H1 (cell line): ENCODE results near the gene ARHGAP25. TPM values are rescaled to one million over a fixed set of nuclear protein-coding genes. Genes with fewer than 3 reads are reported as not detected.

Experiments
- EZH2 ChIP-seq: fragments of 200-600 bp; sonication (generic); IDR thresholded peaks from 2 replicates; pipeline ENCODE4 v1.7.1; 2012; ENCODE audit warnings: low read depth, mild to moderate bottlenecking, moderate library complexity, low read length, inconsistent platforms; ENCODE audit not compliant: severe bottlenecking
- FOSL1 ChIP-seq: IDR thresholded peaks from 2 replicates; pipeline ENCODE4 v1.6.1; 2011; ENCODE audit warnings: mild to moderate bottlenecking, low read depth, low read length, moderate library complexity; ENCODE audit not compliant: insufficient read depth
- KDM4A ChIP-seq: IDR thresholded peaks from one replicate; pipeline ENCODE4 v1.7.1; 2012; ENCODE audit warnings: low read depth, mild to moderate bottlenecking, moderate library complexity, low read length, inconsistent platforms; ENCODE audit not compliant: severe bottlenecking
- NRF1 ChIP-seq: IDR thresholded peaks from 2 replicates; pipeline ENCODE4 v1.6.1; 2011; ENCODE audit warnings: mild to moderate bottlenecking, low read depth, low read length, improper control_type of control experiment
- POU5F1 ChIP-seq: IDR thresholded peaks from 2 replicates; pipeline ENCODE4 v1.6.1; 2011; ENCODE audit warnings: low read depth, mild to moderate bottlenecking, low read length, moderate library complexity
- SAP30 ChIP-seq: fragments of 300-600 bp; sonication (generic); IDR thresholded peaks from 2 replicates; pipeline ENCODE4 v1.7.1; 2012; ENCODE audit warnings: low read length, moderate library complexity, mild to moderate bottlenecking, inconsistent platforms; ENCODE audit not compliant: insufficient read depth, insufficient replicate concordance
- SIX5 ChIP-seq: IDR thresholded peaks from 2 replicates; pipeline ENCODE4 v1.6.1; 2011; ENCODE audit warnings: mild to moderate bottlenecking, low read depth, low read length
- TAF1 ChIP-seq: IDR thresholded peaks from 2 replicates; pipeline ENCODE4 v1.6.1; 2011; ENCODE audit warnings: mild to moderate bottlenecking, low read depth, low read length
- TAF7 ChIP-seq: optimal IDR thresholded peaks from 2 replicates; pipeline ENCODE3; 2011; ENCODE audit warnings: low read depth, mild to moderate bottlenecking, inconsistent platforms, low read length, moderate library complexity, borderline replicate concordance
- ZNF274 ChIP-seq: IDR thresholded peaks from 2 replicates; pipeline ENCODE4 v1.7.0; 2012; ENCODE audit warnings: low read length, borderline replicate concordance; ENCODE audit errors: extremely low read depth
- polyA plus RNA-seq, 7 experiments: library from polyadenylated mRNA; depleted of rRNA in 3 of 7; stranded (reverse) in 5 of 7; unstranded in 2 of 7; fragments of >200 nt in 5 of 7; fragments of 200-250 nt in 2 of 7; gene quantifications; 1 replicate in 5 of 7; 2 replicates in 1 of 7; 4 replicates in 1 of 7; pipeline versions ENCODE4 v1.2.1 to v1.2.3, GENCODE V29; 2011 to 2013; ENCODE audit warnings: missing spikeins in 2 of 7, mixed read lengths in 2 of 7
- total RNA-seq: library from RNA; stranded (reverse); fragmentation: NEBNext Ultra II Directional; extraction: Animal tissue kit (Norgen Biotek cat#: 25700); gene quantifications from 2 replicates; pipeline ENCODE4 v1.2.1, GENCODE V29; 2021
- TF ChIP-seq, protein P1 (sequence below): fragments of 300-600 bp; sonication (generic); IDR thresholded peaks from 2 replicates; pipeline ENCODE4 v1.7.1; 2012; ENCODE audit warnings: low read length, moderate library complexity, mild to moderate bottlenecking, inconsistent platforms; ENCODE audit not compliant: insufficient replicate concordance

Gene ARHGAP25
- total and polyA plus RNA-seq, 2 of the 8 experiments (the other 6 are each of a cell fraction or from before 2014, with no cell fraction given): 1.00 to 1.2 TPM

GRCh38 chr2:68775272-68775842, 40.7 kb downstream of the ARHGAP25 start (continued):
- TF ChIP-seq, protein P1, sequence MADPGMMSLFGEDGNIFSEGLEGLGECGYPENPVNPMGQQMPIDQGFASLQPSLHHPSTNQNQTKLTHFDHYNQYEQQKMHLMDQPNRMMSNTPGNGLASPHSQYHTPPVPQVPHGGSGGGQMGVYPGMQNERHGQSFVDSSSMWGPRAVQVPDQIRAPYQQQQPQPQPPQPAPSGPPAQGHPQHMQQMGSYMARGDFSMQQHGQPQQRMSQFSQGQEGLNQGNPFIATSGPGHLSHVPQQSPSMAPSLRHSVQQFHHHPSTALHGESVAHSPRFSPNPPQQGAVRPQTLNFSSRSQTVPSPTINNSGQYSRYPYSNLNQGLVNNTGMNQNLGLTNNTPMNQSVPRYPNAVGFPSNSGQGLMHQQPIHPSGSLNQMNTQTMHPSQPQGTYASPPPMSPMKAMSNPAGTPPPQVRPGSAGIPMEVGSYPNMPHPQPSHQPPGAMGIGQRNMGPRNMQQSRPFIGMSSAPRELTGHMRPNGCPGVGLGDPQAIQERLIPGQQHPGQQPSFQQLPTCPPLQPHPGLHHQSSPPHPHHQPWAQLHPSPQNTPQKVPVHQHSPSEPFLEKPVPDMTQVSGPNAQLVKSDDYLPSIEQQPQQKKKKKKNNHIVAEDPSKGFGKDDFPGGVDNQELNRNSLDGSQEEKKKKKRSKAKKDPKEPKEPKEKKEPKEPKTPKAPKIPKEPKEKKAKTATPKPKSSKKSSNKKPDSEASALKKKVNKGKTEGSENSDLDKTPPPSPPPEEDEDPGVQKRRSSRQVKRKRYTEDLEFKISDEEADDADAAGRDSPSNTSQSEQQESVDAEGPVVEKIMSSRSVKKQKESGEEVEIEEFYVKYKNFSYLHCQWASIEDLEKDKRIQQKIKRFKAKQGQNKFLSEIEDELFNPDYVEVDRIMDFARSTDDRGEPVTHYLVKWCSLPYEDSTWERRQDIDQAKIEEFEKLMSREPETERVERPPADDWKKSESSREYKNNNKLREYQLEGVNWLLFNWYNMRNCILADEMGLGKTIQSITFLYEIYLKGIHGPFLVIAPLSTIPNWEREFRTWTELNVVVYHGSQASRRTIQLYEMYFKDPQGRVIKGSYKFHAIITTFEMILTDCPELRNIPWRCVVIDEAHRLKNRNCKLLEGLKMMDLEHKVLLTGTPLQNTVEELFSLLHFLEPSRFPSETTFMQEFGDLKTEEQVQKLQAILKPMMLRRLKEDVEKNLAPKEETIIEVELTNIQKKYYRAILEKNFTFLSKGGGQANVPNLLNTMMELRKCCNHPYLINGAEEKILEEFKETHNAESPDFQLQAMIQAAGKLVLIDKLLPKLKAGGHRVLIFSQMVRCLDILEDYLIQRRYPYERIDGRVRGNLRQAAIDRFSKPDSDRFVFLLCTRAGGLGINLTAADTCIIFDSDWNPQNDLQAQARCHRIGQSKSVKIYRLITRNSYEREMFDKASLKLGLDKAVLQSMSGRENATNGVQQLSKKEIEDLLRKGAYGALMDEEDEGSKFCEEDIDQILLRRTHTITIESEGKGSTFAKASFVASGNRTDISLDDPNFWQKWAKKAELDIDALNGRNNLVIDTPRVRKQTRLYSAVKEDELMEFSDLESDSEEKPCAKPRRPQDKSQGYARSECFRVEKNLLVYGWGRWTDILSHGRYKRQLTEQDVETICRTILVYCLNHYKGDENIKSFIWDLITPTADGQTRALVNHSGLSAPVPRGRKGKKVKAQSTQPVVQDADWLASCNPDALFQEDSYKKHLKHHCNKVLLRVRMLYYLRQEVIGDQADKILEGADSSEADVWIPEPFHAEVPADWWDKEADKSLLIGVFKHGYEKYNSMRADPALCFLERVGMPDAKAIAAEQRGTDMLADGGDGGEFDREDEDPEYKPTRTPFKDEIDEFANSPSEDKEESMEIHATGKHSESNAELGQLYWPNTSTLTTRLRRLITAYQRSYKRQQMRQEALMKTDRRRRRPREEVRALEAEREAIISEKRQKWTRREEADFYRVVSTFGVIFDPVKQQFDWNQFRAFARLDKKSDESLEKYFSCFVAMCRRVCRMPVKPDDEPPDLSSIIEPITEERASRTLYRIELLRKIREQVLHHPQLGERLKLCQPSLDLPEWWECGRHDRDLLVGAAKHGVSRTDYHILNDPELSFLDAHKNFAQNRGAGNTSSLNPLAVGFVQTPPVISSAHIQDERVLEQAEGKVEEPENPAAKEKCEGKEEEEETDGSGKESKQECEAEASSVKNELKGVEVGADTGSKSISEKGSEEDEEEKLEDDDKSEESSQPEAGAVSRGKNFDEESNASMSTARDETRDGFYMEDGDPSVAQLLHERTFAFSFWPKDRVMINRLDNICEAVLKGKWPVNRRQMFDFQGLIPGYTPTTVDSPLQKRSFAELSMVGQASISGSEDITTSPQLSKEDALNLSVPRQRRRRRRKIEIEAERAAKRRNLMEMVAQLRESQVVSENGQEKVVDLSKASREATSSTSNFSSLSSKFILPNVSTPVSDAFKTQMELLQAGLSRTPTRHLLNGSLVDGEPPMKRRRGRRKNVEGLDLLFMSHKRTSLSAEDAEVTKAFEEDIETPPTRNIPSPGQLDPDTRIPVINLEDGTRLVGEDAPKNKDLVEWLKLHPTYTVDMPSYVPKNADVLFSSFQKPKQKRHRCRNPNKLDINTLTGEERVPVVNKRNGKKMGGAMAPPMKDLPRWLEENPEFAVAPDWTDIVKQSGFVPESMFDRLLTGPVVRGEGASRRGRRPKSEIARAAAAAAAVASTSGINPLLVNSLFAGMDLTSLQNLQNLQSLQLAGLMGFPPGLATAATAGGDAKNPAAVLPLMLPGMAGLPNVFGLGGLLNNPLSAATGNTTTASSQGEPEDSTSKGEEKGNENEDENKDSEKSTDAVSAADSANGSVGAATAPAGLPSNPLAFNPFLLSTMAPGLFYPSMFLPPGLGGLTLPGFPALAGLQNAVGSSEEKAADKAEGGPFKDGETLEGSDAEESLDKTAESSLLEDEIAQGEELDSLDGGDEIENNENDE: no peak
- no peak for TF ChIP-seq KDM4A
- no peak for TF ChIP-seq TAF1
- no peak for TF ChIP-seq SIX5
- TF ChIP-seq SAP30: no peak
- TF ChIP-seq NRF1: no peak
- TF ChIP-seq POU5F1: no peak
- no peak for TF ChIP-seq TAF7
- TF ChIP-seq FOSL1: no peak
- TF ChIP-seq EZH2: no peak
- TF ChIP-seq ZNF274: no peak
